ENCODE results near the gene TTC8. TPM values are rescaled to one million over a fixed set of nuclear protein-coding genes. Genes with fewer than 3 reads are reported as not detected.
A peak's percentile ranks its signal among the peaks of the same experiment; 100 is the strongest.
"Not testable (repeated sequence)": the region's sequence is repeated elsewhere in the genome, so short reads cannot be mapped to it uniquely, and the experiment has no call there.

Gene TTC8
- total RNA-seq, 1 donor: 28.1 TPM

DNA sequence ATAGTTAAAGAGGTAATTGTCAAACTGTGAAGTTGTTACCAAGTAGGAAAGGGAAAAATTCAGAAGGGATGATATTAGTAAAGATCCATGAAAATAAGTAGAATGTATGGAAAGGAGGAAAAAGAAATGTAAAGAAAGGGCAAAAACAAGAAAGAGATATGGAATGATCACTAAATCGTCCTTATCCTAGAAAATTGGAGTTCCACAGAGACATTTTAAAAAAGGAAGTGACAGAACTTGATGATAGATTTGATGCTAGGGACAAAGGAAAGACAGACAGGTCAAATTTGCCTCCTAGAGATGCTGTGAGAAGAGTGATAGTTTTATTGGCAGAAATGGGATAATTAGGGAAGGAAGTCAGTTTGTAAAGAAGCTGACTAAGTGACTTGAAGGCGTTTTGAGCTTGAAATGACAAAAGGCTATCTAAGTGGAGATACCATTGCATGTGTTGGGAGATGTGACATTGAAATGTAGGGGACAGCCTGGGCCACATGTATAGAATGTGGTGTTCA, 20.6 kb downstream of the TTC8 start:
- no peak for DNase-seq (ENCODE audit: low read depth)
- TF ChIP-seq, protein P1, sequence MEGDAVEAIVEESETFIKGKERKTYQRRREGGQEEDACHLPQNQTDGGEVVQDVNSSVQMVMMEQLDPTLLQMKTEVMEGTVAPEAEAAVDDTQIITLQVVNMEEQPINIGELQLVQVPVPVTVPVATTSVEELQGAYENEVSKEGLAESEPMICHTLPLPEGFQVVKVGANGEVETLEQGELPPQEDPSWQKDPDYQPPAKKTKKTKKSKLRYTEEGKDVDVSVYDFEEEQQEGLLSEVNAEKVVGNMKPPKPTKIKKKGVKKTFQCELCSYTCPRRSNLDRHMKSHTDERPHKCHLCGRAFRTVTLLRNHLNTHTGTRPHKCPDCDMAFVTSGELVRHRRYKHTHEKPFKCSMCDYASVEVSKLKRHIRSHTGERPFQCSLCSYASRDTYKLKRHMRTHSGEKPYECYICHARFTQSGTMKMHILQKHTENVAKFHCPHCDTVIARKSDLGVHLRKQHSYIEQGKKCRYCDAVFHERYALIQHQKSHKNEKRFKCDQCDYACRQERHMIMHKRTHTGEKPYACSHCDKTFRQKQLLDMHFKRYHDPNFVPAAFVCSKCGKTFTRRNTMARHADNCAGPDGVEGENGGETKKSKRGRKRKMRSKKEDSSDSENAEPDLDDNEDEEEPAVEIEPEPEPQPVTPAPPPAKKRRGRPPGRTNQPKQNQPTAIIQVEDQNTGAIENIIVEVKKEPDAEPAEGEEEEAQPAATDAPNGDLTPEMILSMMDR (IDR thresholded peaks at IDR 0.05; ENCODE audit: insufficient read depth, low read depth, low read length): no peak

DNA sequence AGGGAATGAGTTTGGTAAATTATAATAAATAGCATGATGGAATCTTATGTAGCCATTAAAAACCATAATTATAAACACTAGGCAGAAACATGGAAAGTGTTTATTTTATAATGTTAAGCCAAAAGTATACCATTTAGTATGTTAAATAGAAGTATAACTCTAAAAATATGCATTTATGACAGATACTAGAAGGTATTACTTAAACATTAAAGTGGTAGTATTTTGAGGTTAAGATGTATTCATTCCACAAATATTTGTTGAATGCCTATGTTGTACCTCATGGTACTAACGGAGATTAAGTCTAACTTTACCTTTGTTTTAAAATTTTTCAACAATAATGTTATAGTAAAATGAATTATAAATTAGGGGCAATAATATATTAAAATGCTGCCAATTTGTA, 24.1 kb downstream of the TTC8 start:
- no peak for DNase-seq (ENCODE audit: low read depth)
- TF ChIP-seq, protein P1 (IDR thresholded peaks at IDR 0.05; ENCODE audit: insufficient read depth, low read depth, low read length): no peak
- H3K4me3 ChIP-seq (ENCODE audit: low read depth, low read length): no peak overlapping the region

More for the DNA sequence above, 20.6 kb downstream of the TTC8 start:
- no peak overlapping the region for H3K4me3 ChIP-seq (ENCODE audit: low read depth, low read length)

DNA sequence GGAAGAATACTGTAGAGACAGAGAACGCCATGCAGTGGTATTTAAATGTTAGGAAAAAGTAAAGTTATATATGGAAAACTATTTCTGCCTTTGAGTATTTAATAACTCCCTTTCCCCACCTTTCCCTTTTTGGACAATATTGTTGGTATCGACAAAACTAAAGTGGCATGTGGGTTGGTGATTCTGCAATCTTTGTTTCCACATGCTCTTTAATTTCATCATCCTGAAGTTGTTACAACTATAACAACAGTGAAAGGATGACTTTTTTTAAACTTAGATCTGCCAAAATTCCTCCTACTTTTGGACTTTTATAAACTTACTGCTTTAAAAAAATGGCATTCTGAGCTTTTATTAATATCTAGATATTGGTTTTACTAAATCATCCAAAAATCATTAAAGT, 25.3 kb downstream of the TTC8 start:
- TF ChIP-seq, protein P1 (IDR thresholded peaks at IDR 0.05; ENCODE audit: insufficient read depth, low read depth, low read length): no peak
- DNase-seq (ENCODE audit: low read depth): peak; percentile 16
- H3K4me3 ChIP-seq (ENCODE audit: low read depth, low read length): no peak overlapping the region

DNA sequence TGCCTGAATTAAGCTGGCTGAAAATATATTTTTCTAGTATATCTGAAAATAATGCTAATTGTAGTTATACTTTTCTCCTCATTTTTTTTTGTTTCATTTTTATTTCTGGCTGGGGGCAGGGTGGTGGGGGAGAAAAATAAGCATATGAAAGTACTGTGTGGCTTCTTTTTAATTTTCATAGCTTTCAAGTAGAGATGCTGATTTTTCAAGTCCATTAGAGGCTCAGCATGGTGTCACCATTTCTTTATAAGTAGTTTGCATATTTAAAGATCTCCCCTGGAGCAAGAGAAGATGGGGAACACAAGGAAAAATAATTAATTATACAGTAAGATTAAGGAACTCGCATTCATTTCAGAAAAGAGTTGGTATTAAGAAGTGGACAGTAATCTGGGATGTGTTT, 27.1 kb downstream of the TTC8 start:
- no peak overlapping the region for H3K4me3 ChIP-seq (ENCODE audit: low read depth, low read length)
- DNase-seq (ENCODE audit: low read depth): no peak
- TF ChIP-seq, protein P1 (IDR thresholded peaks at IDR 0.05; ENCODE audit: insufficient read depth, low read depth, low read length): no peak

DNA sequence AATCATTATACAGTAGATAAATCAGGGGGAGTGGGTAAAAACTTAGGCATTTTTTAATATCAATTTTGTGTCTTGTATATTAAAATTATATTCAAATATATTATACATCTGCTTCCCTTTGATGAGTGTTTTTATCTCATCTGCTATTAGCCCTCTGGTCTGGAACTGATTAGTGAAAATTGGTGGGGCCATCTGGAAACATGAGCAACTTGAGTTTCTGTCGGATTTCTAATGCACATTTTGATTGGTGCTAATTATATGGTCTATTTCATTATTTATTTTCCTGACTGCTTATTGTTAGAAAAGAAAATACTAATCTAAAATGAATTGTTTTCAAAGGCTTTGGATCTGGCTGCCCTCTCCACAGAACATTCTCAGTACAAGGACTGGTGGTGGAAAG, 28.2 kb downstream of the TTC8 start:
- DNase-seq (ENCODE audit: low read depth): no peak
- no peak overlapping the region for H3K4me3 ChIP-seq (ENCODE audit: low read depth, low read length)
- TF ChIP-seq, protein P1 (IDR thresholded peaks at IDR 0.05; ENCODE audit: insufficient read depth, low read depth, low read length): no peak

DNA sequence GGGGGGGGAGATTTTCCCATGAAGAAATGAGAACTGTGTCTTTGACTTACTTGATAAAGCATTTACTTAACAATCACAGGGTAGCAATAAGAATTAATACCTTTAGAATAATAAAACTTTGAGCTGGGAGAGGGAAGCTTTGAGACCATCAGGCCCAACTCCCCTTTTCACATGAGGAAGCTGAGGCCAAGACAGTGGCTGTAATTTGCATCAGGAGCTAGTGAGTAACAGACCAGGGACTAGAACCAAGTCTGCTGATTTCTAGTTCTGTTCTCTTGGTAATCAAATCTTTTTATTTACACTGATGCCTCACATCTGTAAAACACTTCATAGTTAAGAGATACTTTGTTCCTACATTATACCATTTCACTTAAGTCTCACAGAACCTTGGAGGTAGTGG, 28.7 kb downstream of the TTC8 start:
- TF ChIP-seq, protein P1 (IDR thresholded peaks at IDR 0.05; ENCODE audit: insufficient read depth, low read depth, low read length): no peak
- H3K4me3 ChIP-seq (ENCODE audit: low read depth, low read length): no peak overlapping the region
- DNase-seq (ENCODE audit: low read depth): no peak

DNA sequence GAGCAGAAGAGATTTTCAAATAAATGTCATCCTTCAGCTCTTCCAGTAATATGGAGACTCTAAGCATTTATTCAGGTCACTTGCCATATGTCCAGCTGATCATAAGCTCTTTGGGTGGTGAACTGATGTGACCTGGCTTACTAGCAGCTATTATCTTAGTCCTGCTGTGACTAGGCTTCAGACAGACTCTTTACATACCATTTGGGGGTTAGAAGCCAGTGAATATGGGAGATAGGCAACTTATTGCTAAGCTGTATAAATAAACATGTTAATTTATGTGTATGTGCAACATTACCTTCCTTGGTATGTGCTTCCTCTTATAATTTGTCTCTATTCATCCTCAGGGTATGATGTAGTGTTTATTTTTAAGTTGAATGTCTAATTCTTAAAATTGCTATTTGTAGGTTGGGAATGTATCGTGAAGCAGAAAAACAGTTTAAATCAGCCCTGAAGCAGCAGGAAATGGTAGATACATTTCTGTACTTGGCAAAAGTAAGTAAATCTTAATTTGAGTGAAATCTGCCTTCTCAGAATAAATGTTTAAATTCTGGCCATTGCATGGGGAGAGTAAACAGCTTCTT, 32.4 kb downstream of the TTC8 start:
- TF ChIP-seq, protein P1 (IDR thresholded peaks at IDR 0.05; ENCODE audit: insufficient read depth, low read depth, low read length): no peak
- no peak overlapping the region for H3K4me3 ChIP-seq (ENCODE audit: low read depth, low read length)
- peak; percentile 11 for DNase-seq (ENCODE audit: low read depth)

DNA sequence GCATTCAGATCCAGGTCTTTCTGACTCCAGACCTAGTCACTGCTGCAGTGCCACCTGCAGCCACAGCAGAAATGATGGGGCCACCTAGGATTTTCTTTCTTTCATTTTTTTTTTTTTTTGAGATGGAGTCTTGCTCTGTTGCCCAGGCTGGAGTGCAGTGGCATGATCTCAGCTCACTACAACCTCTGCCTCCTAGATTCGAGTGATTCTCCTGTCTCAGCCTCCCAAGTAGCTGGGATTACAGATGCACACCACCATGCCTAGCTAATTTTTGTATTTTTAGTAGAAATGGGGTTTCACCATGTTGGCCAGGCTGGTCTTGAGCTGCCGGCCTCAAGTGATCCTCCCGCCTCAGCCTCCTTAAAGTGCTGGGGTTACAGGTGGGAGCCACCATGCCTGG, 33.4 kb downstream of the TTC8 start:
- not testable (repeated sequence) for DNase-seq (ENCODE audit: low read depth); H3K4me3 ChIP-seq (ENCODE audit: low read depth, low read length)

DNA sequence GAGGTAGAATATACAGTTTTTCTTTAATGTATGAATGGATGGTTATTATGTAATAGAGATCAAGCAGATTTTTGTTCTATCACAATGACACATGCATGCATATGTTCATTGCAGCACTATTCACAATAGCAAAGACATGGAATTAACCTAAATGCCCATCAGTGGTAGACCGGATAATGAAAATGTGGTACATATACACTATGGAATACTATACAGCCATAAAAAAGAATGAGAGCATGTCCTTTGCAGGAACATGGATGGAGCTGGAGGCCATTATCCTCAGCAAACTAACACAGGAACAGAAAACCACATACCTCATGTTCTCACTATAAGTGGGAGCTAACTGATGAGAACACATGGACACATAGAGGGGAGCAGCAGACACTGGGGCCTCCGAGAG, 34.7 kb downstream of the TTC8 start:
- not testable (repeated sequence) for H3K4me3 ChIP-seq (ENCODE audit: low read depth, low read length); DNase-seq (ENCODE audit: low read depth)

Measured in fibroblast of villous mesenchyme (primary cell).